CD14-positive monocyte (primary cell): ENCODE data around the gene GDF11. TPM values are rescaled to one million over a fixed set of nuclear protein-coding genes. Genes with fewer than 3 reads are reported as not detected.
A peak's percentile ranks its signal among the peaks of the same experiment; 100 is the strongest.

Experiments used
- DNase-seq, 3 donors: peaks; one replicate each; pipeline ENCODE4 v3.0.0-alpha.2; 2011 to 2022
- H2AFZ ChIP-seq: 2 replicates; pipeline ENCODE4 v1.6.0; 2012; ENCODE audit warnings: mild to moderate bottlenecking, low read depth, low read length, inconsistent platforms; ENCODE audit not compliant: insufficient read depth, poor library complexity, severe bottlenecking
- H3K27ac ChIP-seq, 2 donors: 1 replicate in 1 of 2; 2 replicates in 1 of 2; pipeline ENCODE4 v1.5.1; 2012 to 2013; ENCODE audit warnings: low read length in 2 of 2, control low read depth in 1 of 2, inconsistent platforms in 1 of 2, low read depth in 1 of 2, mild to moderate bottlenecking in 1 of 2
- H3K27me3 ChIP-seq, 2 donors: one replicate each; pipeline versions ENCODE4 v1.6.0 to v1.6.1; 2011 to 2013; ENCODE audit warnings: low read length in 2 of 2; ENCODE audit not compliant: control insufficient read depth in 2 of 2, insufficient read depth in 2 of 2
- H3K36me3 ChIP-seq, 2 donors: replicated peaks in 1 of 2; 1 replicate in 1 of 2; 2 replicates in 1 of 2; pipeline versions ENCODE4 v1.5.1 to v1.6.1; 2012 to 2013; ENCODE audit warnings: low read length in 2 of 2, control low read depth in 1 of 2, inconsistent platforms in 1 of 2, mild to moderate bottlenecking in 1 of 2; ENCODE audit not compliant: insufficient read depth in 2 of 2, control insufficient read depth in 1 of 2
- H3K4me1 ChIP-seq, 2 donors: 1 replicate in 1 of 2; 2 replicates in 1 of 2; pipeline versions ENCODE4 v1.5.1 to v1.6.1; 2012 to 2013; ENCODE audit warnings: low read length in 2 of 2, control low read depth in 1 of 2, inconsistent platforms in 1 of 2, mild to moderate bottlenecking in 1 of 2, moderate library complexity in 1 of 2; ENCODE audit not compliant: insufficient read depth in 2 of 2, control insufficient read depth in 1 of 2
- H3K4me2 ChIP-seq: replicated peaks from 2 replicates; pipeline ENCODE3; 2012; ENCODE audit warnings: low read length, moderate library complexity, mild to moderate bottlenecking; ENCODE audit not compliant: poor library complexity, severe bottlenecking; ENCODE audit errors: extremely low read depth
- H3K4me3 ChIP-seq, 3 experiments: fragments of 200-600 bp in 1 of 3; sonication (generic) in 1 of 3; replicated peaks in 1 of 3; 1 replicate in 2 of 3; 2 replicates in 1 of 3; pipeline ENCODE4 v1.5.1; 2011 to 2013; ENCODE audit warnings: low read length in 3 of 3, mild to moderate bottlenecking in 3 of 3, control low read depth in 2 of 3, low read depth in 2 of 3, inconsistent platforms in 1 of 3, moderate library complexity in 1 of 3
- H3K79me2 ChIP-seq: 2 replicates; pipeline ENCODE4 v1.6.0; 2012; ENCODE audit warnings: mild to moderate bottlenecking, control low read depth, inconsistent platforms, low read length, moderate library complexity; ENCODE audit not compliant: insufficient read depth
- H3K9ac ChIP-seq: 2 replicates; pipeline ENCODE4 v1.6.0; 2017; ENCODE audit warnings: low read length, mild to moderate bottlenecking; ENCODE audit not compliant: insufficient read depth, poor library complexity, severe bottlenecking
- H3K9me3 ChIP-seq, 2 donors: replicated peaks in 1 of 2; 1 replicate in 1 of 2; 2 replicates in 1 of 2; pipeline versions ENCODE4 v1.5.1 to v1.6.1; 2012 to 2013; ENCODE audit warnings: low read length in 2 of 2, control low read depth in 1 of 2; ENCODE audit not compliant: control insufficient read depth in 1 of 2, insufficient read depth in 1 of 2
- H4K20me1 ChIP-seq: 2 replicates; pipeline ENCODE4 v1.6.0; 2012; ENCODE audit warnings: mild to moderate bottlenecking, low read length, control low read depth, moderate library complexity; ENCODE audit not compliant: insufficient read depth
- H3K27ac Mint-ChIP-seq, 7 donors: one replicate each; pipeline ENCODE4 v1.8.0; 2020; ENCODE audit warnings: mild to moderate bottlenecking in 7 of 7, mixed read lengths in 7 of 7, moderate library complexity in 6 of 7, inconsistent platforms in 2 of 7
- H3K27me3 Mint-ChIP-seq, 3 donors: one replicate each; pipeline ENCODE4 v1.8.0; 2021 to 2022; ENCODE audit warnings: low read depth in 3 of 3, mild to moderate bottlenecking in 3 of 3, mixed read lengths in 3 of 3, moderate library complexity in 3 of 3, inconsistent platforms in 1 of 3
- H3K36me3 Mint-ChIP-seq, 2 donors: one replicate each; pipeline ENCODE4 v1.8.0; 2020; ENCODE audit warnings: mixed read lengths in 2 of 2, inconsistent platforms in 1 of 2, mild to moderate bottlenecking in 1 of 2
- H3K4me1 Mint-ChIP-seq: one replicate; pipeline ENCODE4 v1.8.0; 2020; ENCODE audit warnings: mild to moderate bottlenecking, mixed read lengths
- H3K4me3 Mint-ChIP-seq, 2 donors: one replicate each; pipeline ENCODE4 v1.8.0; 2020; ENCODE audit warnings: mild to moderate bottlenecking in 2 of 2, mixed read lengths in 2 of 2, moderate library complexity in 1 of 2
- H3K9me3 Mint-ChIP-seq, 7 donors: one replicate each; pipeline ENCODE4 v1.8.0; 2020 to 2022; ENCODE audit warnings: mixed read lengths in 7 of 7, mild to moderate bottlenecking in 6 of 7, moderate library complexity in 6 of 7, inconsistent platforms in 2 of 7
- WGBS: methylation state at CpG from one replicate; pipeline ENCODE4 v1.1.5; 2013; ENCODE audit warnings: missing lambda C conversion rate; ENCODE audit not compliant: insufficient coverage; 5-methylcytosine and 5-hydroxymethylcytosine counted together
- intact Hi-C, 2 donors: fragments of 100-400 bp; cut with micrococcal nuclease; formaldehyde crosslinking; loops; one replicate each; pipeline versions ENCODE4 v1.15.0 to v1.15.1; 2023
- polyA plus RNA-seq, 3 donors: library from polyadenylated mRNA; depleted of rRNA in 1 of 3; unstranded in 2 of 3; stranded (reverse) in 1 of 3; fragments of 300-500 nt in 2 of 3; fragments of >200 nt in 1 of 3; fragmentation: Illumina TruSeq in 2 of 3; gene quantifications; 1 replicate in 2 of 3; 2 replicates in 1 of 3; pipeline ENCODE4 v1.2.3, GENCODE V29; 2012 to 2021
- TF ChIP-seq, protein P1 (sequence below): fragments of 200-600 bp; IDR thresholded peaks from one replicate; pipeline ENCODE4 v1.8.0; 2022; ENCODE audit warnings: antibody characterized with exemption, mild to moderate bottlenecking

The GDF11 gene
- polyA plus RNA-seq, 3 donors: 0.08 to 0.09 (median 0.09) TPM

DNA sequence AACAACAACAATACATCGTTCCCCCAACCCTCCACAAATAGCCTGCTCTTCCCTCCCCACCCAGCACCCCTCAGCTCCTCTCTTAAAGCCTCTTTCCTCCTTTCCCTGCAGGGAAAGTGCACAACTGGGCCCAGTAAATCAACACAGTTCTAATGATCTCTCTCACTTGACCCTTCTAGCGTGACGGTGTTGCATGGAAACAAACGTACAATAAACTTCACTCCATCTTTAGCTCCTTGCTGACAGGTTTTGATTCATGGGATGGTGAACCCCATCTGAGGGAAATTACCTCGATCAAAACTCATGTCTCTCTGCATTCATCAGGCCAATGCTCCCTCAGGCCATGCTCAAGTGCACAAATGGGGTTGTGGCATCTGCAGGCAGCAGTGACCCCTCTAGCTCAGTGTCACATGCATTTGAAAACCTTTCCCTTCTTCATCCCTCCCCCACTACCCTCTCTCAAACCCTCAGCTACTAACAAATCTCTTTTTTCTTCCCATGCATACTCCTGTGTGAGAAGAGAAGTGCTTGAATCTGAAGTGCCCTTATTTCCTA, 22.9 kb downstream of the GDF11 start:
- Mint-ChIP-seq H3K27me3 (no peaks in the 10 kb centered on the region), H3K4me1 (peaks cover 4% of the 10 kb centered on the region), H3K27ac (peak overlapping the region in 1 of 7 donors; percentile 30), H3K36me3 (peaks cover 40 to 69% of the 10 kb centered on the region in 2 donors), H3K9me3 (no peaks in the 10 kb centered on the region), H3K4me3 (no peak overlapping the region)
- Histone ChIP-seq H3K9me3 (no peaks in the 10 kb centered on the region), H2AFZ (no peak overlapping the region), H3K79me2 (peaks cover 3% of the 10 kb centered on the region), H3K4me1 (no peaks in the 10 kb centered on the region), H3K27ac (no peak overlapping the region), H3K4me3 (no peak overlapping the region), H3K4me2 (no peak overlapping the region), H3K27me3 (no peaks in the 10 kb centered on the region), H4K20me1 (peaks cover 15% of the 10 kb centered on the region), H3K9ac (no peak overlapping the region), H3K36me3 (peaks cover 29 to 75% of the 10 kb centered on the region in 2 donors)
- TF ChIP-seq, protein P1, sequence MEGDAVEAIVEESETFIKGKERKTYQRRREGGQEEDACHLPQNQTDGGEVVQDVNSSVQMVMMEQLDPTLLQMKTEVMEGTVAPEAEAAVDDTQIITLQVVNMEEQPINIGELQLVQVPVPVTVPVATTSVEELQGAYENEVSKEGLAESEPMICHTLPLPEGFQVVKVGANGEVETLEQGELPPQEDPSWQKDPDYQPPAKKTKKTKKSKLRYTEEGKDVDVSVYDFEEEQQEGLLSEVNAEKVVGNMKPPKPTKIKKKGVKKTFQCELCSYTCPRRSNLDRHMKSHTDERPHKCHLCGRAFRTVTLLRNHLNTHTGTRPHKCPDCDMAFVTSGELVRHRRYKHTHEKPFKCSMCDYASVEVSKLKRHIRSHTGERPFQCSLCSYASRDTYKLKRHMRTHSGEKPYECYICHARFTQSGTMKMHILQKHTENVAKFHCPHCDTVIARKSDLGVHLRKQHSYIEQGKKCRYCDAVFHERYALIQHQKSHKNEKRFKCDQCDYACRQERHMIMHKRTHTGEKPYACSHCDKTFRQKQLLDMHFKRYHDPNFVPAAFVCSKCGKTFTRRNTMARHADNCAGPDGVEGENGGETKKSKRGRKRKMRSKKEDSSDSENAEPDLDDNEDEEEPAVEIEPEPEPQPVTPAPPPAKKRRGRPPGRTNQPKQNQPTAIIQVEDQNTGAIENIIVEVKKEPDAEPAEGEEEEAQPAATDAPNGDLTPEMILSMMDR: no peak
- no peak for DNase-seq
- intact Hi-C loops: no loop called here
- 95% methylated on average over 2 of the region's 5 CpGs for WGBS

DNA sequence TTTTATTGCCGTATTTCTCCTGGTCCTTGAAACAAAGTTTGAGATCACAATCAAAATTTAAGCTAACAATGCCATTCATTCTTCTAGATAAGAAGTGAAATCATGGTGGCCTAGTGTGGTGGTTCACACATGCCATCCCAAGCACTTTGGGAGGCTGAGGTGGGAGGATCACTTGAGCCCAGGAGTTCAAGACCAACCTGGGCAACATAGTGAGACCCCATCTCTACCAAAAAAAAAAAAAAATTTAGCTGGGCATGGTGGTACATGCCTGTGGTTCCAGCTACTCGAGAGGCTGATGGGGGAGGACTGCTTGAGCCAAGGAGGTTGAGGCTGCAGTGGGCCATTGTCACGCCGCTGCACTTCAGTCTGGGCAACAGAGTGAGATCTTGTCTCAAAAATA, 24.2 kb downstream of the GDF11 start:
- Histone ChIP-seq H3K4me3 (no peak overlapping the region), H3K79me2 (peaks cover 3% of the 10 kb centered on the region), H3K4me1 (no peaks in the 10 kb centered on the region), H3K27ac (no peak overlapping the region), H3K36me3 (peaks cover 38 to 78% of the 10 kb centered on the region in 2 donors), H3K27me3 (no peaks in the 10 kb centered on the region), H3K9me3 (no peaks in the 10 kb centered on the region), H3K4me2 (no peak overlapping the region), H2AFZ (no peak overlapping the region), H3K9ac (no peak overlapping the region), H4K20me1 (peaks cover 23% of the 10 kb centered on the region)
- no peaks in the 10 kb centered on the region for H3K9me3 Mint-ChIP-seq
- no peak overlapping the region for H3K4me3 Mint-ChIP-seq
- H3K27me3 Mint-ChIP-seq: no peaks in the 10 kb centered on the region
- H3K36me3 Mint-ChIP-seq: peaks cover 49 to 78% of the 10 kb centered on the region in 2 donors
- intact Hi-C loops: no loop called here
- no peak for DNase-seq
- WGBS: no CpG with 5 or more reads among the region's 4 CpGs
- H3K27ac Mint-ChIP-seq: no peak overlapping the region
- TF ChIP-seq, protein P1: no peak
- H3K4me1 Mint-ChIP-seq: no peaks in the 10 kb centered on the region
